ENCODE data around the gene RAB15. TPM values are rescaled to one million over a fixed set of nuclear protein-coding genes. Genes with fewer than 3 reads are reported as not detected.

RAB15 gene
- total and polyA plus RNA-seq, 2 of the 8 experiments (the other 6 are each of a cell fraction or from before 2014, with no cell fraction given): 38.8 to 58.1 TPM

DNA sequence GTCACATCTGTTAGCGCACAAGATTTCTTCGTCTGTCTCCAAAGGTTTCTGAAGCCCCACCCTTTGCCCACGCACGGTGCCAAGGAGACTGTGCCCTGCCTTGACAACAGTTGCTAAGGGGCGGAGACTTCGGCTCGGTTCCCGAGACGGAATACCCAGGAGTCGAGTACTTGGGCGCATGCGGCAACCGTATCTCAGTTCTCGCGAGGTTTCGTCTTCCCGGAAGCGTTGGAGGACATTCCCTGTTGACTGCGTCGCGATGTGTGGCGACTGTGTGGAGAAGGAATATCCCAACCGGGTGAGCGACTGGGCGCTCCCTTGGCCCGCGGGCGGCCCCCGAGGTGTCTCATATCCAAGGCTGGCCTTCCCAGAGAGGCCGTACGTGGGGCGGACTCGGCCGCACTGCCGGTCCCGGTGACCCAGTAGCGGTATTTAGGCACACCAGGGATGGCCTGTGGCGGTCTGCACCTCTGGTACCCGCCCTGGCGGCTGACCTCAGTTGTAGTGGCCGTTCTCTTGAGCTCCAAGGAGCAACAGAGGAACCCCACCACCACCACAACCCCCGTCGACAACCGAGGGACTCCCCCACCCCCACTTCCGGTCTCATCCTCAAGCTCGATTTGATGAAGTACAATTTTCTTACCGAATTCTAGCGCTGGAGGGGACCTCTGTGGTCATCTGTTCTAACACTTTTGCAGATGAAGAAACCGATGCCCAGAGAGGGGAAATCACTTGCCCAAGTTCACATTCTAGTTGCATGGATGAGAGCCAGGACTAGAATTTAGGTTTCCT lies 57.7 kb downstream of the RAB15 start, which contains the start of gene CHURC1:
CHURC1 (plus strand) TSS at position 219 of the 792 bp plus-strand sequence; CDS start at position 260, 41 bp downstream.
- peak; percentile 91 for FAIRE-seq
- Histone ChIP-seq H3K9me3 (ENCODE audit: insufficient read depth in 2 of 2, low read depth in 1 of 2, low read length in 1 of 2) (no peaks in the 10 kb centered on the region), H3K14ac (ENCODE audit: insufficient read length) (no peak within 1 kb of the TSS), H3K79me2 (ENCODE audit: control insufficient read depth in 1 of 2, insufficient read depth in 2 of 2, low read length in 2 of 2) (peaks cover 5 to 28% of the 10 kb centered on the region in 2 experiments; a peak in 3 of 4 replicates), H2BK5ac (ENCODE audit: low read depth, low read length) (peak within 1 kb of the TSS; percentile 84), H3K4me2 (ENCODE audit: insufficient read depth in 1 of 2, low read depth in 2 of 2, low read length in 2 of 2) (peak within 1 kb of the TSS; percentile 79 to 90), H2BK20ac (ENCODE audit: low read length) (no peak within 1 kb of the TSS), H4K91ac (replicated peaks; ENCODE audit: insufficient read length, low read length) (peak within 1 kb of the TSS; percentile 18), H3K56ac (replicated peaks; ENCODE audit: insufficient read length, low read depth, low read length) (peak within 1 kb of the TSS; percentile 73), H3K79me1 (ENCODE audit: low read depth, low read length) (no peaks in the 10 kb centered on the region; the same call in none of the 2 replicates), H2BK12ac (ENCODE audit: low read depth, low read length) (peak within 1 kb of the TSS; percentile 64; the same call in 1 of the 2 replicates), H3K27ac (ENCODE audit: low read depth, low read length) (peak within 1 kb of the TSS; percentile 86), H3K36me3 (ENCODE audit: control insufficient read depth in 2 of 4, insufficient read depth in 4 of 4, low read length in 3 of 4) (no peaks in the 10 kb centered on the region), H2BK120ac (replicated peaks; ENCODE audit: low read depth, low read length) (no peak within 1 kb of the TSS), H3K4me3 (ENCODE audit: extremely low read depth in 1 of 4, insufficient read depth in 2 of 4, low read depth in 3 of 4, low read length in 4 of 4) (peak within 1 kb of the TSS; percentile 75 to 90 (median 89)), H4K20me1 (replicated peaks in 1 of 2; ENCODE audit: control insufficient read depth in 1 of 2, insufficient read depth in 2 of 2, low read length in 2 of 2) (no peaks in the 10 kb centered on the region), H3K18ac (ENCODE audit: extremely low read depth, low read length) (peak within 1 kb of the TSS; percentile 73), H4K8ac (ENCODE audit: extremely low read depth, insufficient read depth, low read length) (peak within 1 kb of the TSS; percentile 82), H3K23ac (ENCODE audit: insufficient read length) (no peak within 1 kb of the TSS), H3K4ac (replicated peaks; ENCODE audit: insufficient read length, low read depth, low read length) (no peak within 1 kb of the TSS), H2AK5ac (ENCODE audit: low read depth, low read length) (0 out of 2 replicates have a peak within 1 kb of the TSS, but pooled peaks have one; percentile 39), H3K9ac (replicated peaks in 1 of 4; ENCODE audit: extremely low read depth in 1 of 4, low read depth in 3 of 4, low read length in 3 of 4) (peak within 1 kb of the TSS; percentile 89 to 95 (median 94)), H4K5ac (ENCODE audit: insufficient read length, low read depth, low read length) (peak within 1 kb of the TSS; percentile 42), H3K23me2 (ENCODE audit: low read depth, low read length) (peaks cover 5% of the 10 kb centered on the region), H3K4me1 (replicated peaks in 1 of 4; ENCODE audit: control insufficient read depth in 3 of 4, insufficient read depth in 4 of 4, low read length in 3 of 4) (peaks cover 0 to 4% (median 3%) of the 10 kb centered on the region in 4 experiments; a peak in 4 of 7 replicates), H2AFZ (ENCODE audit: low read length) (peak within 1 kb of the TSS; percentile 34; the same call in 1 of the 2 replicates), H3K27me3 (replicated peaks in 1 of 4; ENCODE audit: control insufficient read depth in 3 of 4, extremely low read depth in 1 of 4, insufficient read depth in 3 of 4, low read length in 3 of 4) (no peaks in the 10 kb centered on the region), H2BK15ac (ENCODE audit: low read length) (no peak within 1 kb of the TSS)
- WGBS, 2 experiments (ENCODE audit: extremely low coverage in 1 of 2, insufficient coverage in 1 of 2, insufficient read length in 1 of 2, insufficient replicate concordance in 2 of 2, low coverage in 1 of 2, low lambda C conversion rate in 2 of 2, missing lambda C conversion rate in 1 of 2): 2% methylated on average over 46 of the region's 49 CpGs; no CpG with 5 or more reads in 1 of the 2 experiments
- CTCF ChIA-PET (ENCODE audit: partially characterized antibody): interaction anchor here (1.0 to 1.7 kb wide), 10 partner anchors 10 to 243 kb away, joined by 3 to 9 read pairs (median 3); no protein-coding TSS in a partner anchor
- POLR2A ChIA-PET (ENCODE audit: partially characterized antibody): interaction anchor here (0.6 to 2.3 kb wide), 14 partner anchors 10 to 168 kb away, joined by 3 to 17 read pairs (median 4); no protein-coding TSS in a partner anchor
- DNase-seq (ENCODE audit: low read depth in 1 of 2, low spot score in 2 of 2): peak; percentile 89 to 96
- no peak for TF ChIP-seq ATF3 (IDR thresholded peaks at IDR 0.05; ENCODE audit: insufficient read depth, low read depth, low read length)
- TF ChIP-seq SIN3A (conservative IDR thresholded peaks at IDR 0.05 in 1 of 2, IDR thresholded peaks at IDR 0.05 in 1 of 2; ENCODE audit: low read depth in 1 of 2, low read length in 2 of 2): no peak; a peak in 1 of 4 replicates
- TF ChIP-seq TEAD4 (IDR thresholded peaks at IDR 0.05; ENCODE audit: low read depth, low read length): peak; percentile 46
- no peak for TF ChIP-seq SIX5 (IDR thresholded peaks at IDR 0.05; ENCODE audit: low read depth, low read length)
- no peak for TF ChIP-seq EP300 (IDR thresholded peaks at IDR 0.05; ENCODE audit: borderline replicate concordance in 1 of 2, low read depth in 2 of 2, low read length in 2 of 2)
- 0 out of 2 replicates have a peak, but pooled peaks have one; percentile 40 for TF ChIP-seq YY1 (IDR thresholded peaks at IDR 0.05; ENCODE audit: low read depth, low read length)
- peak; percentile 97 for TF ChIP-seq CHD2 (IDR thresholded peaks at IDR 0.05; ENCODE audit: low read length)
- TF ChIP-seq TBP (IDR thresholded peaks at IDR 0.05; ENCODE audit: low read depth, low read length): peak; percentile 72
- peak; percentile 55 for TF ChIP-seq MAX (IDR thresholded peaks at IDR 0.05)

All from H1 (cell line).